Kidney (tissue), 14 donors: ENCODE data around the gene TARBP1. TPM values are rescaled to one million over a fixed set of nuclear protein-coding genes. Genes with fewer than 3 reads are reported as not detected.

ENCODE experiments used
- DNase-seq, 5 donors: peaks; one replicate each; pipeline ENCODE4 v3.0.0-alpha.2; 2013 to 2020
- FAIRE-seq: peaks from 2 replicates; lab custom pipeline; 2012; peaks lifted over from hg19 to GRCh38; lab: Jason Lieb, UNC
- H3K27ac ChIP-seq, 2 donors: one replicate each; pipeline ENCODE4 v1.7.0; 2013; ENCODE audit warnings: low read depth in 2 of 2, low read length in 2 of 2, inconsistent platforms in 1 of 2
- H3K27me3 ChIP-seq: one replicate; pipeline ENCODE4 v1.7.1; 2013; ENCODE audit warnings: low read length, inconsistent platforms; ENCODE audit not compliant: control insufficient read depth, insufficient read depth
- H3K36me3 ChIP-seq, 3 donors: one replicate each; pipeline versions ENCODE4 v1.7.0 to v1.7.1; 2013; ENCODE audit warnings: low read length in 3 of 3, control low read depth in 1 of 3, inconsistent platforms in 1 of 3; ENCODE audit not compliant: insufficient read depth in 3 of 3, control insufficient read depth in 2 of 3
- H3K4me1 ChIP-seq, 3 donors: one replicate each; pipeline versions ENCODE4 v1.7.0 to v1.7.1; 2013; ENCODE audit warnings: low read length in 3 of 3, inconsistent platforms in 1 of 3, low read depth in 1 of 3; ENCODE audit not compliant: control insufficient read depth in 2 of 3, insufficient read depth in 2 of 3
- H3K4me3 ChIP-seq, 3 donors: one replicate each; pipeline versions ENCODE4 v1.7.0 to v1.8.1; 2013; ENCODE audit warnings: low read length in 3 of 3, control low read depth in 1 of 3, inconsistent platforms in 1 of 3
- H3K9ac ChIP-seq, 3 donors: one replicate each; pipeline versions ENCODE4 v1.7.0 to v1.7.1; 2013; ENCODE audit warnings: low read length in 3 of 3, control low read depth in 1 of 3, inconsistent platforms in 1 of 3
- H3K9me3 ChIP-seq, 3 donors: one replicate each; pipeline versions ENCODE4 v1.7.0 to v1.7.1; 2013; ENCODE audit warnings: low read length in 3 of 3, control low read depth in 1 of 3, inconsistent platforms in 1 of 3; ENCODE audit not compliant: control insufficient read depth in 2 of 3, insufficient read depth in 1 of 3
- CTCF ChIP-seq: IDR thresholded peaks from 3 replicates; pipeline ENCODE4 v1.5.1; 2012; ENCODE audit warnings: mild to moderate bottlenecking, moderate library complexity, borderline replicate concordance; ENCODE audit not compliant: insufficient read depth; ENCODE audit errors: extremely low read depth
- intact Hi-C: fragments of 100-400 bp; cut with DNase I; formaldehyde crosslinking; loops from one replicate; pipeline ENCODE4 v1.11.1; 2022
- polyA plus RNA-seq: library from polyadenylated mRNA; stranded (reverse); fragments of 350-450 nt; fragmentation: Illumina TruSeq; extraction: RNeasy Lipid Tissue Mini Kit (QIAGEN cat#74804); gene quantifications from one replicate; pipeline ENCODE4 v1.2.3, GENCODE V29; 2014; ENCODE audit warnings: low read depth, low replicate concordance; ENCODE audit not compliant: insufficient read depth
- total RNA-seq: library from RNA; stranded (reverse); fragmentation: NEBNext Ultra II Directional; extraction: Animal tissue kit (Norgen Biotek cat#: 25700); gene quantifications from one replicate; pipeline ENCODE4 v1.2.1, GENCODE V29; 2021
- donor health status: control.
- donor health status: control.
- donor health status: control.
- donor health status: control.
- donor health status: control.
- donor health status: DM: yes; HTN: yes; CAD: no.
- donor health status: Normal renal cell carcinoma (clear cell type).

TARBP1 gene
- total and polyA plus RNA-seq, 2 donors from 2014 or later: 14.3 to 26.2 TPM

- Histone ChIP-seq H3K27me3 (no peaks in the 10 kb centered on the region), H3K36me3 (peaks cover 0 to 18% (median 9%) of the 10 kb centered on the region in 3 donors), H3K9ac (no peak overlapping the region), H3K9me3 (no peaks in the 10 kb centered on the region), H3K4me3 (no peak overlapping the region), H3K4me1 (peaks cover 0 to 3% (median 0%) of the 10 kb centered on the region in 3 donors), H3K27ac (no peak overlapping the region)
- intact Hi-C loops: no loop called here
- DNase-seq: no peak
- no peak for TF ChIP-seq CTCF
- no peak for FAIRE-seq
Observed at GRCh38 chr1:234469376-234469775, 9.6 kb downstream of the TARBP1 start.

GRCh38 chr1:234468580-234468979, 10.4 kb downstream of the TARBP1 start:
- no peak for TF ChIP-seq CTCF
- H3K4me1 ChIP-seq: peaks cover 0 to 3% (median 0%) of the 10 kb centered on the region in 3 donors
- no peak overlapping the region for H3K27ac ChIP-seq
- intact Hi-C loops: no loop called here
- H3K9me3 ChIP-seq: no peaks in the 10 kb centered on the region
- DNase-seq (no peak), FAIRE-seq (no peak)
- no peaks in the 10 kb centered on the region for H3K27me3 ChIP-seq
- no peak overlapping the region for H3K9ac ChIP-seq
- H3K4me3 ChIP-seq: no peak overlapping the region
- H3K36me3 ChIP-seq: peaks cover 0 to 18% (median 9%) of the 10 kb centered on the region in 3 donors

GRCh38 chr1:234467821-234468220, 11.2 kb downstream of the TARBP1 start:
- DNase-seq (no peak), FAIRE-seq (no peak)
- no peak overlapping the region for H3K4me3 ChIP-seq
- no peaks in the 10 kb centered on the region for H3K4me1 ChIP-seq
- H3K9me3 ChIP-seq: no peaks in the 10 kb centered on the region
- H3K27ac ChIP-seq: no peak overlapping the region
- intact Hi-C loops: no loop called here
- peaks cover 0 to 18% (median 9%) of the 10 kb centered on the region in 3 donors for H3K36me3 ChIP-seq
- TF ChIP-seq CTCF: no peak
- no peak overlapping the region for H3K9ac ChIP-seq
- H3K27me3 ChIP-seq: no peaks in the 10 kb centered on the region

DNA sequence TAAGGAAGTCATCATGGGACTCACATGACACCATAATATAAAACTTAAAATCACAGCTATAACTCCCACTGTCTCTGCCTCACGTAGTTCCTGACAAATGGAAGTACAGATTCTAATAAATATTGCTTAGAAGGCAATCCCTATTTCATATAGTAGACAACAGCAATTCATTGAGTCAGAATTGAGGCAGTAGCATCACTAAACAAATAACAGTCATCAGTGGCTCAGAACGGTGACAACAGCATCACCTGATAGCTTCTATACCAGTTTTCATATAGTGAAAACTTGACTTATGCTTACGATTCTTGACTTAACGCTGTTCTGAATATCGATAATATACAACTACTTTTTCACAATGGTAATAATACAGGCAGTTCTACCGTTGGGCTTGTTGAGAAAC, 12.0 kb downstream of the TARBP1 start:
- no peak overlapping the region for H3K27ac ChIP-seq
- H3K4me1 ChIP-seq: no peaks in the 10 kb centered on the region
- no peak overlapping the region for H3K4me3 ChIP-seq
- peaks cover 0 to 18% (median 9%) of the 10 kb centered on the region in 3 donors for H3K36me3 ChIP-seq
- intact Hi-C loops: no loop called here
- FAIRE-seq (no peak), DNase-seq (no peak)
- H3K9ac ChIP-seq: no peak overlapping the region
- no peaks in the 10 kb centered on the region for H3K9me3 ChIP-seq
- TF ChIP-seq CTCF: no peak
- no peaks in the 10 kb centered on the region for H3K27me3 ChIP-seq
